Lung (tissue), 12 donors: ENCODE data around the gene ARL16. TPM values are rescaled to one million over a fixed set of nuclear protein-coding genes. Genes with fewer than 3 reads are reported as not detected.

Source experiments
- ATAC-seq: fragments of 200-7000 bp; cut with Tn5 transposase; one replicate; pipeline ENCODE4 v1.9.1; 2020; ENCODE audit warnings: moderate number of reproducible peaks; ENCODE audit not compliant: insufficient read depth, low FRiP score
- DNase-seq, 3 donors: peaks; one replicate each; pipeline ENCODE4 v3.0.0-alpha.2; 2013 to 2017
- H3K27ac ChIP-seq, 2 donors: one replicate each; pipeline ENCODE4 v1.5.1; 2013; ENCODE audit warnings: mild to moderate bottlenecking in 2 of 2, moderate library complexity in 2 of 2, control low read depth in 1 of 2, inconsistent platforms in 1 of 2, low read depth in 1 of 2, low read length in 1 of 2
- H3K27me3 ChIP-seq, 3 donors: one replicate each; pipeline ENCODE4 v1.5.1; 2013; ENCODE audit warnings: low read length in 2 of 3; ENCODE audit not compliant: control insufficient read depth in 3 of 3, insufficient read depth in 3 of 3
- H3K36me3 ChIP-seq, 4 donors: one replicate each; pipeline ENCODE4 v1.5.1; 2013; ENCODE audit warnings: low read length in 4 of 4, mild to moderate bottlenecking in 1 of 4, moderate library complexity in 1 of 4; ENCODE audit not compliant: control insufficient read depth in 4 of 4, insufficient read depth in 4 of 4
- H3K4me1 ChIP-seq, 5 donors: one replicate each; pipeline ENCODE4 v1.5.1; 2013; ENCODE audit warnings: low read length in 5 of 5, mild to moderate bottlenecking in 2 of 5, moderate library complexity in 1 of 5; ENCODE audit not compliant: control insufficient read depth in 5 of 5, insufficient read depth in 5 of 5
- H3K4me3 ChIP-seq: one replicate; pipeline ENCODE4 v1.5.1; 2013; ENCODE audit warnings: mild to moderate bottlenecking, control low read depth, moderate library complexity
- H3K9ac ChIP-seq, 2 donors: one replicate each; pipeline ENCODE4 v1.5.1; 2013; ENCODE audit warnings: low read length in 2 of 2, control low read depth in 1 of 2; ENCODE audit not compliant: insufficient read depth in 1 of 2
- H3K9me3 ChIP-seq, 4 donors: one replicate each; pipeline ENCODE4 v1.5.1; 2013; ENCODE audit warnings: low read length in 3 of 4, mild to moderate bottlenecking in 1 of 4, moderate library complexity in 1 of 4; ENCODE audit not compliant: control insufficient read depth in 4 of 4, insufficient read depth in 3 of 4
- WGBS, 2 donors: extraction: QIAGEN DNeasy Blood & Tissue Kit; methylation state at CpG; one replicate each; pipeline ENCODE4 v1.1.7; 2013; 5-methylcytosine and 5-hydroxymethylcytosine counted together
- polyA plus RNA-seq, 2 donors: library from polyadenylated mRNA; stranded (reverse); fragments of 200-250 nt; gene quantifications; one replicate each; pipeline ENCODE4 v1.2.1, GENCODE V29; 2013
- total RNA-seq, 2 donors: library from RNA; depleted of rRNA in 1 of 2; stranded (reverse); fragments of >200 nt in 1 of 2; gene quantifications; one replicate each; pipeline ENCODE4 v1.2.1, GENCODE V29; 2014 to 2021
- TF ChIP-seq, protein P1 (sequence below): IDR thresholded peaks from 2 replicates; pipeline ENCODE4 v1.5.1; 2012; ENCODE audit warnings: mild to moderate bottlenecking; ENCODE audit errors: control extremely low read depth, extremely low read depth
- donor health status: control.
- donor health status: control.
- donor health status: Bipolar disorder and iron deficiency.
- donor health status: healthy.
- donor health status: DM: yes; HTN: yes; CAD: no.

Gene ARL16
- total and polyA plus RNA-seq, 4 donors = 27.4 to 59.5 (median 29.8) TPM

DNA sequence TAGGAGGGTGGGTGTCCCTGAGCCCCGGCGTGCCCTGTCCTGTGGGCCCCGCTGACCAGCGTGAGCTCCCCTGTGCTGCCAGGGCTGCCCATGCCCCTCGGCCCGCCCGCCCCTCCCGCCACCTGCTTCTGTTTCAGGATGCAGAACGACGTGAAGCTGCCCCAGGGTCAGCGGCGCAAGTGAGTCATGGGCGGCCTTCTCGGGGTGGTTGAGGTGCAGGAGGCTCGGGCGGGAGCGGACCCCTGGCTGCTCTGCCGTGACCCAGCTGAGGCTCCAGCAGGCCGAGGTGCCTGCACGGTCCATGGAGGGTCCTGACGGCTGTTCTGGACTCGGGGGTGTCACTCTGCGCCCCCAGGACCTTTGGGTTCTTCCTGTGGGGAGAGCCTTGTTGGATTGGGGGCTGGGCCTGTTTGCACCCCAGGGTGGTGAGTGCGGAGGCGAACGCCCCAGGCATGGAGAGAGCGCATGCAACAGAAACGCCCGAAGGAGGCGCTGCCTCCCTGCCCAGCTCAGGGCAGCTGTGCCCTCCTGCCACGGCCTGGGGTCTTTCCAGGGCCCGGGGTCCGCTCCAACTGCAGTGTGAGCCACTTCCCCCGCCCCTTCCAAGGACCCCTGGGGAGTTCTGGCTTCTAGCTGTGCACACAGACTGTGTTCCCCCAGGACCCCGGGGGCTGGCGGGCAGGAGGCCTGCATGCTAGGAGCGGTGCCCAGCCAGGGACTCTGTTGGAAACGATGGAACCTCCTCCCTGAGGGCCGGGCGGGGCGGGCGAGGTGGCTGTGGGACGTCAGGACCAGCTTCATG is 32.5 kb upstream of the ARL16 start:
- no peak overlapping the region for H3K27ac ChIP-seq
- no peak overlapping the region for H3K4me3 ChIP-seq
- H3K4me1 ChIP-seq = peaks cover 0 to 24% (median 2%) of the 10 kb centered on the region in 5 donors
- no peak overlapping the region for H3K9ac ChIP-seq
- ATAC-seq (no peak), DNase-seq (no peak)
- peaks cover 0 to 2% (median 0%) of the 10 kb centered on the region in 4 donors for H3K36me3 ChIP-seq
- TF ChIP-seq, protein P1, sequence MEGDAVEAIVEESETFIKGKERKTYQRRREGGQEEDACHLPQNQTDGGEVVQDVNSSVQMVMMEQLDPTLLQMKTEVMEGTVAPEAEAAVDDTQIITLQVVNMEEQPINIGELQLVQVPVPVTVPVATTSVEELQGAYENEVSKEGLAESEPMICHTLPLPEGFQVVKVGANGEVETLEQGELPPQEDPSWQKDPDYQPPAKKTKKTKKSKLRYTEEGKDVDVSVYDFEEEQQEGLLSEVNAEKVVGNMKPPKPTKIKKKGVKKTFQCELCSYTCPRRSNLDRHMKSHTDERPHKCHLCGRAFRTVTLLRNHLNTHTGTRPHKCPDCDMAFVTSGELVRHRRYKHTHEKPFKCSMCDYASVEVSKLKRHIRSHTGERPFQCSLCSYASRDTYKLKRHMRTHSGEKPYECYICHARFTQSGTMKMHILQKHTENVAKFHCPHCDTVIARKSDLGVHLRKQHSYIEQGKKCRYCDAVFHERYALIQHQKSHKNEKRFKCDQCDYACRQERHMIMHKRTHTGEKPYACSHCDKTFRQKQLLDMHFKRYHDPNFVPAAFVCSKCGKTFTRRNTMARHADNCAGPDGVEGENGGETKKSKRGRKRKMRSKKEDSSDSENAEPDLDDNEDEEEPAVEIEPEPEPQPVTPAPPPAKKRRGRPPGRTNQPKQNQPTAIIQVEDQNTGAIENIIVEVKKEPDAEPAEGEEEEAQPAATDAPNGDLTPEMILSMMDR = no peak
- WGBS, 2 donors = 93 to 94% methylated on average over 43 of the region's 43 CpGs
- H3K9me3 ChIP-seq = no peaks in the 10 kb centered on the region
- peaks cover 0 to 4% (median 3%) of the 10 kb centered on the region in 3 donors for H3K27me3 ChIP-seq

- H3K4me1 ChIP-seq = peaks cover 0 to 32% (median 5%) of the 10 kb centered on the region in 5 donors
- WGBS, 2 donors = 94 to 95% methylated on average over 30 to 32 of the region's 32 CpGs
- no peaks in the 10 kb centered on the region for H3K9me3 ChIP-seq
- H3K27me3 ChIP-seq = peaks cover 0 to 10% (median 9%) of the 10 kb centered on the region in 3 donors
- H3K9ac ChIP-seq = no peak overlapping the region
- TF ChIP-seq, protein P1 = no peak
- ATAC-seq = no peak
- H3K36me3 ChIP-seq = peaks cover 0 to 2% (median 0%) of the 10 kb centered on the region in 4 donors
- H3K4me3 ChIP-seq = no peak overlapping the region
- DNase-seq = no peak
- no peak overlapping the region for H3K27ac ChIP-seq
Measured at GRCh38 chr17:81715107-81715871, 31.7 kb upstream of the ARL16 start.

GRCh38 chr17:81714412-81715106 is 31.0 kb upstream of the ARL16 start:
- peaks cover 0 to 2% (median 0%) of the 10 kb centered on the region in 4 donors for H3K36me3 ChIP-seq
- TF ChIP-seq, protein P1 = no peak
- no peak overlapping the region for H3K4me3 ChIP-seq
- H3K27ac ChIP-seq = no peak overlapping the region
- ATAC-seq (no peak), DNase-seq (no peak)
- no peak overlapping the region for H3K9ac ChIP-seq
- WGBS, 2 donors = 96 to 97% methylated on average over 39 of the region's 39 CpGs
- H3K4me1 ChIP-seq = peaks cover 0 to 32% (median 8%) of the 10 kb centered on the region in 5 donors
- H3K27me3 ChIP-seq = peaks cover 0 to 10% (median 9%) of the 10 kb centered on the region in 3 donors
- H3K9me3 ChIP-seq = no peaks in the 10 kb centered on the region
